SK-N-MC (cell line): ENCODE results near the gene SEH1L.

ENCODE experiments used
- DNase-seq: peaks from one replicate; pipeline ENCODE4 v3.0.0-alpha.2; 2011; ENCODE audit warnings: low read depth, low spot score
- H3K27ac ChIP-seq: fragments of 200-600 bp; sonication (generic); 2 replicates; pipeline ENCODE4 v1.5.1; 2016; ENCODE audit warnings: mixed run types
- H3K36me3 ChIP-seq: fragments of 200-600 bp; sonication (generic); 2 replicates; pipeline ENCODE4 v1.6.1; 2017; ENCODE audit warnings: antibody characterized with exemption, low read length, mixed read lengths; ENCODE audit not compliant: insufficient read depth
- H3K4me3 ChIP-seq: fragments of 200-600 bp; sonication (generic); 2 replicates; pipeline ENCODE4 v1.5.1; 2016
- H3K9ac ChIP-seq: fragments of 200-600 bp; sonication (generic); 2 replicates; pipeline ENCODE4 v1.8.0; 2017; ENCODE audit warnings: mixed run types, mixed read lengths; ENCODE audit not compliant: insufficient read length
- H3K9me3 ChIP-seq: fragments of 200-600 bp; sonication (generic); 2 replicates; pipeline ENCODE4 v1.6.1; 2017; ENCODE audit warnings: low read depth, mild to moderate bottlenecking, antibody characterized with exemption, low read length, moderate library complexity, mixed read lengths
- EZH2 ChIP-seq: fragments of 200-600 bp; sonication (generic); IDR thresholded peaks from one replicate; pipeline ENCODE4 v1.6.1; 2017; ENCODE audit warnings: antibody characterized with exemption
- FOXP2 ChIP-seq: optimal IDR thresholded peaks from 2 replicates; pipeline ENCODE3; 2011; ENCODE audit warnings: mild to moderate bottlenecking, moderate library complexity; ENCODE audit not compliant: insufficient read depth; ENCODE audit errors: extremely low read length, control extremely low read depth
- POLR2AphosphoS5 ChIP-seq: IDR thresholded peaks from 2 replicates; pipeline ENCODE4 v1.6.1; 2012; ENCODE audit warnings: mild to moderate bottlenecking, low read depth, low read length, borderline replicate concordance

SEH1L gene

GRCh38 chr18:12958478-12958877, 10.7 kb downstream of the SEH1L start:
- H3K9me3 ChIP-seq = no peaks in the 10 kb centered on the region
- peaks cover 71% of the 10 kb centered on the region for H3K36me3 ChIP-seq
- TF ChIP-seq FOXP2 (no peak), POLR2AphosphoS5 (no peak), EZH2 (no peak)

GRCh38 chr18:12960395-12960794, 12.6 kb downstream of the SEH1L start:
- Histone ChIP-seq H3K4me3 (peak overlapping the region; percentile 32; the same call in 1 of the 2 replicates), H3K36me3 (peaks cover 69% of the 10 kb centered on the region), H3K9me3 (no peaks in the 10 kb centered on the region), H3K27ac (peak overlapping the region; percentile 81), H3K9ac (no peak overlapping the region)
- no peak for DNase-seq
- TF ChIP-seq POLR2AphosphoS5 (no peak), FOXP2 (no peak), EZH2 (no peak)

More at GRCh38 chr18:12958478-12958877, 10.7 kb downstream of the SEH1L start:
- no peak overlapping the region for H3K27ac ChIP-seq
- H3K9ac ChIP-seq = no peak overlapping the region
- H3K4me3 ChIP-seq = no peak overlapping the region
- no peak for DNase-seq

GRCh38 chr18:12960853-12961397, 13.1 kb downstream of the SEH1L start:
- DNase-seq = no peak
- H3K9ac ChIP-seq = no peak overlapping the region
- no peaks in the 10 kb centered on the region for H3K9me3 ChIP-seq
- TF ChIP-seq FOXP2 = no peak
- no peak for TF ChIP-seq EZH2
- no peak for TF ChIP-seq POLR2AphosphoS5
- peaks cover 70% of the 10 kb centered on the region for H3K36me3 ChIP-seq
- H3K4me3 ChIP-seq = 0 out of 2 replicates have a peak overlapping the region, but pooled peaks have one; percentile 28
- peak overlapping the region; percentile 81 for H3K27ac ChIP-seq

- TF ChIP-seq EZH2 (no peak), FOXP2 (no peak), POLR2AphosphoS5 (no peak)
- Histone ChIP-seq H3K9ac (no peak overlapping the region), H3K36me3 (peaks cover 72% of the 10 kb centered on the region), H3K9me3 (no peaks in the 10 kb centered on the region), H3K27ac (no peak overlapping the region), H3K4me3 (no peak overlapping the region)
- DNase-seq = no peak
Measured at GRCh38 chr18:12963069-12963468, 15.3 kb downstream of the SEH1L start.

- peaks cover 79% of the 10 kb centered on the region for H3K36me3 ChIP-seq
Measured at GRCh38 chr18:12968115-12968514, 20.3 kb downstream of the SEH1L start.

GRCh38 chr18:12968619-12969018, 20.8 kb downstream of the SEH1L start:
- no peak for DNase-seq
- H3K4me3 ChIP-seq = no peak overlapping the region
- no peak for TF ChIP-seq FOXP2
- no peak for TF ChIP-seq EZH2
- TF ChIP-seq POLR2AphosphoS5 = no peak

More at GRCh38 chr18:12968115-12968514, 20.3 kb downstream of the SEH1L start:
- no peak for TF ChIP-seq EZH2
- H3K9me3 ChIP-seq = no peaks in the 10 kb centered on the region
- DNase-seq = no peak
- H3K27ac ChIP-seq = no peak overlapping the region
- H3K9ac ChIP-seq = no peak overlapping the region
- no peak overlapping the region for H3K4me3 ChIP-seq

GRCh38 chr18:12973562-12974213, 25.9 kb downstream of the SEH1L start:
- Histone ChIP-seq H3K9me3 (no peaks in the 10 kb centered on the region), H3K36me3 (peaks cover 69% of the 10 kb centered on the region), H3K4me3 (no peak overlapping the region), H3K9ac (no peak overlapping the region), H3K27ac (no peak overlapping the region)
- no peak for DNase-seq
- TF ChIP-seq FOXP2 = no peak
- TF ChIP-seq POLR2AphosphoS5 = no peak
- TF ChIP-seq EZH2 = no peak

More at GRCh38 chr18:12968619-12969018, 20.8 kb downstream of the SEH1L start:
- H3K9ac ChIP-seq = no peak overlapping the region
- peaks cover 77% of the 10 kb centered on the region for H3K36me3 ChIP-seq
- H3K27ac ChIP-seq = no peak overlapping the region
- H3K9me3 ChIP-seq = no peaks in the 10 kb centered on the region

- Histone ChIP-seq H3K4me3 (no peak overlapping the region), H3K36me3 (peaks cover 62% of the 10 kb centered on the region), H3K27ac (no peak overlapping the region), H3K9ac (no peak overlapping the region), H3K9me3 (no peaks in the 10 kb centered on the region)
- no peak for DNase-seq
- TF ChIP-seq FOXP2 = no peak
- no peak for TF ChIP-seq EZH2
- TF ChIP-seq POLR2AphosphoS5 = no peak
Measured at GRCh38 chr18:12975488-12975887, 27.7 kb downstream of the SEH1L start.
